ENCODE measurements around the gene CES4A. TPM values are rescaled to one million over a fixed set of nuclear protein-coding genes. Genes with fewer than 3 reads are reported as not detected.
A peak's percentile ranks its signal among the peaks of the same experiment; 100 is the strongest.
"Not testable (repeated sequence)": the region's sequence is repeated elsewhere in the genome, so short reads cannot be mapped to it uniquely, and the experiment has no call there.

The CES4A gene
- total RNA-seq, 1 donor from 2014 or later = 0.11 TPM

DNA sequence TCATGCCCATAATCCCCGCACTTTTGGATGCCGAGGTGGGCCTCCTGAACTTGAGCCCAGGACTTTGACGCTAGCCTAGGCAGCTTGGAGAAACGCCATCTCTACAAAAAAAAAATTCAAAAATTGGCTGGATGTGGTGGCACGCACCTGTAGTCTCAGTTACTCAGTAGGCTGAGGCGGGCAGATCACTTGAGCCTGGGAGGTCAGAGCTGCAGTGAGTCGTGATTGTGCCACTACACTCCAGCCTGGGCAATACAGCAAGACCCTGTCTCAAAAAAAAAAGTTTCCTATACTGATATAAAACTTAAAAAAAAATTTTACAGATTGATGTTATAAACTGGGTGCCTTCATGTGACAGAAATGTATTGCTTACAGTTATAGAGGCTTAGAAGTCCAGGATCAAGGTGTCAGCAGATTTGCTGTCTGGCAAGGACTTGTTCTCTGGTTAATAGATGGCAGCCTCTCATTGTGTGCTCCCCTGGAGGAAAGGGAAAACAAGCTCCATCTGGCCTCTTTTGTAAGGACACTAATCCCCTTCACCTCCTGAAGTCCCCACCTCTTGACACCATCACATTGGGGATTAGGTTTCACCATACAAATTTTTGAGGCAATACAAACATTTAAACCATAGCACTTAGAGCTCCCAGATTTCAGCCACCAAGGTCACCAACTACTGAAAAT is 35.8 kb upstream of the CES4A start:
- DNase-seq (ENCODE audit: low spot score in 2 of 2) = no peak
- Histone ChIP-seq H3K9me3 (no peaks in the 10 kb centered on the region), H3K4me3 (no peak overlapping the region), H3K36me3 (no peaks in the 10 kb centered on the region), H3K4me1 (peaks cover 0 to 10% of the 10 kb centered on the region in 2 donors), H3K27me3 (no peaks in the 10 kb centered on the region), H3K27ac (no peak overlapping the region)
- intact Hi-C loops (cut with DNase I) = no loop called here
- TF ChIP-seq, protein P1, sequence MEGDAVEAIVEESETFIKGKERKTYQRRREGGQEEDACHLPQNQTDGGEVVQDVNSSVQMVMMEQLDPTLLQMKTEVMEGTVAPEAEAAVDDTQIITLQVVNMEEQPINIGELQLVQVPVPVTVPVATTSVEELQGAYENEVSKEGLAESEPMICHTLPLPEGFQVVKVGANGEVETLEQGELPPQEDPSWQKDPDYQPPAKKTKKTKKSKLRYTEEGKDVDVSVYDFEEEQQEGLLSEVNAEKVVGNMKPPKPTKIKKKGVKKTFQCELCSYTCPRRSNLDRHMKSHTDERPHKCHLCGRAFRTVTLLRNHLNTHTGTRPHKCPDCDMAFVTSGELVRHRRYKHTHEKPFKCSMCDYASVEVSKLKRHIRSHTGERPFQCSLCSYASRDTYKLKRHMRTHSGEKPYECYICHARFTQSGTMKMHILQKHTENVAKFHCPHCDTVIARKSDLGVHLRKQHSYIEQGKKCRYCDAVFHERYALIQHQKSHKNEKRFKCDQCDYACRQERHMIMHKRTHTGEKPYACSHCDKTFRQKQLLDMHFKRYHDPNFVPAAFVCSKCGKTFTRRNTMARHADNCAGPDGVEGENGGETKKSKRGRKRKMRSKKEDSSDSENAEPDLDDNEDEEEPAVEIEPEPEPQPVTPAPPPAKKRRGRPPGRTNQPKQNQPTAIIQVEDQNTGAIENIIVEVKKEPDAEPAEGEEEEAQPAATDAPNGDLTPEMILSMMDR (IDR thresholded peaks at IDR 0.05) = no peak

DNA sequence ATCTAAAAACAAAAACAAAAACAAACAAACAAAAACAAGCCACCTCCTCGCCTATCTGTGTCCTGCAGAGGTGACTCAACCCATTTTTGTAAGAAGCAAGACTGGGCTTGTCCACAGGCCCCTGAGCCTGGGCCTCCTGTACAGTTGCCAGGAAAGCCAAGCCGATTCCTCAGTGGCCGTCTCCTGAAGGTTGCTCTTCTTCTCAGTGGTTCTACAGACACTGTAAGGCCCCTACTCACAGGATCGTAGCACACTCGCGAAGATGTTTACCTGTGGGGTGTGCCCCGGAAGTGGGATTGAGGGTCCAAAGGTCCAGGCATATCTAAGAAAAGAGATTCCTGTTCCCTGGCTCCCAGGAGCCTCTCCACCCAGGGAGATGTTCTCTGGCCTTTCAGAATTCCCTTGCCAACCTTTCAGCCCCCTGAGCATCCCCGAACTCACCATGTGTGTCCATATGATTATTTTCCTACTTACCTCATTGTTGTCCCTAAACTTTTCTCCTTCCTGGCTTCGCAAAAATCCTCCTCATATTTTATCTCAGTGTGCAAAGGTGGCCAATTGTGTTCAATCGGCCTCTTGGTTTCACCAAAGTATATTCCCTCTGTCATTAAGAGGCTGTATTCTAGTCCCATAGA is 34.8 kb upstream of the CES4A start:
- H3K27ac ChIP-seq = no peak overlapping the region
- H3K9me3 ChIP-seq = no peaks in the 10 kb centered on the region
- peaks cover 0 to 6% of the 10 kb centered on the region in 2 donors for H3K4me1 ChIP-seq
- H3K27me3 ChIP-seq = no peaks in the 10 kb centered on the region
- intact Hi-C loops (cut with DNase I) = loop anchor here (2.0 kb wide), 1 partner anchor 231 kb away; no protein-coding TSS in a partner anchor
- no peak overlapping the region for H3K4me3 ChIP-seq
- TF ChIP-seq, protein P1 (IDR thresholded peaks at IDR 0.05) = no peak
- DNase-seq (ENCODE audit: low spot score in 2 of 2) = no peak
- no peaks in the 10 kb centered on the region for H3K36me3 ChIP-seq

DNA sequence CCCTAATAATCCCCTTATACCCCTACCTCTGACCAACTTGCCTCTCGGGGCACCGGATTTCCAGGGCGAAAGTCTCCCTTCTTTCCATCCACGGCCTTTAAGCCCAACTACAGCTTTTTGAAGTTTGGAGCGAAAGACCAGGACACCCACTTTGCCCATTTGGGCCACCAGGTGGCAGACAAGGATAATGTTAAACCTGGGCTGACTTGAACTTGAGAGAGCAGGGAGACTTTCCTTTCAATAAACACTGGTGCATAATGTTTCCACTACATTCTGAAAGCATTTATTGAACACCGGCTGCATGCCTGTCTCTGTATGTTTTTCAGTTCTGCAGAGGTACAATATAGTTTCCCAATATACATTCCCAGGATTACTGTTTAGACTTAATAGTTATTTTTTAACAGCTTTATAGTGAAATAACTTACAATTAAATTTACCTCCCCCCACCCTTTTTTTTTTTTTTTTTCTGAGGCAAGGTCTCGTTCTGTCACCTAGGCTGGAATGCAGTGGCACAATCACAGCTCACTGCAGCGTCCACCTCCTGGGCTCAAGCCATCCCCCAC is 34.2 kb upstream of the CES4A start:
- intact Hi-C loops (cut with DNase I) = loop anchor here (2.0 kb wide), 1 partner anchor 231 kb away; no protein-coding TSS in a partner anchor
- no peak overlapping the region for H3K27ac ChIP-seq
- TF ChIP-seq, protein P1 (IDR thresholded peaks at IDR 0.05) = peak; percentile 53 to 80 (median 72)
- H3K27me3 ChIP-seq = no peaks in the 10 kb centered on the region
- no peak overlapping the region for H3K4me3 ChIP-seq
- no peaks in the 10 kb centered on the region for H3K36me3 ChIP-seq
- no peaks in the 10 kb centered on the region for H3K9me3 ChIP-seq
- H3K4me1 ChIP-seq = no peaks in the 10 kb centered on the region
- peak in 1 of 2 donors; percentile 87 for DNase-seq (ENCODE audit: low spot score in 2 of 2)

DNA sequence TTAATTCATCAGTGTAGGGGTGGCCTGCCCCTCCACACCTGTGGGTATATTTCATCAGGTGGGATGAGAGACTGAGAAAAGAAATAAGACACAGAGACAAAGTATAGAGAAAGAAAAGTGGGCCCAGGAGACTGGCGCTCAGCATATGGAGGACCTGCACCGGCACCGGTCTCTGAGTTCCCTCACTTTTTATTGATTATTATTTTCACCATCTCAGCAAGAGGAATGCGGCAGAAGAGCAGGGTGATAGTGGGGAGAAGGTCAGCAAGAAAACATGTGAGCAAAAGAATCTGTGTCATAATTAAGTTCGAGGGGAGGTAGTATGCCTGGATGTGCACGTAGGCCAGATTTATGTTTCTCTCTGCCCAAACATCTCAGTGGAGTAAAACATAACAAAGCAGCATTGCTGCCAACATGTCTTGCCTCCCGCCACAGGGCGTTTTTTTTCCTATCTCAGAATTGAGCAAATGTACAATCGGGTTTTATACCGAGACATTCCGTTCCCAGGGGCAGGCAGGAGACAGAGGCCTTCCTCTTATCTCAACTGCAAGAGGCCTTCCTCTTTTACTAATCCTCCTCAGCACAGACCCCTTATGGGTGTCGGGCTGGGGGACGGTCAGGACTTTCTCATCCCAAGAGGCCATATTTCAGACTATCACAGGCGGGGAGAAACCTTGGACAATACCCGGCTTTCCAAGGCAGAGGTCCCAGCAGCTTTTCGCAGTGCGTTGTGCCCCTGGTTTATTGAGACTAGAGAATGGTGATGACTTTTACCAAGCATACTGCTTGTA is 32.8 kb upstream of the CES4A start:
- not testable (repeated sequence) for DNase-seq (ENCODE audit: low spot score in 2 of 2)
- intact Hi-C loops (cut with DNase I) = loop anchor here (2.0 kb wide), 1 partner anchor 229 kb away; no protein-coding TSS in a partner anchor

DNA sequence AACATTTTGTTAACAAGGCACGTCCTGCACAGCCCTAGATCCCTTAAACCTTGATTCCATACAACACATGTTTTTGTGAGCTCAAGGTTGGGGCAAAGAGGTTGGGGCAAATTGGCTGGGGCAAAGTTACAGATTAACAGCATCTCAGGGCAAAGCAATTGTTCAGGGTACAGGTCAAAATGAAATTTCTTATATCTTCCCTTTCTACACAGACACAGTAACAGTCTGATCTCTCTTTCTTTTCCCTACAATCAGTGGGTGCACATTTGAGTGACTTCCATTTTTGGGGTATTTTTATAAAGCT is 32.3 kb upstream of the CES4A start:
- H3K36me3 ChIP-seq; intact Hi-C loops (cut with DNase I); H3K27me3 ChIP-seq; H3K4me3 ChIP-seq; H3K27ac ChIP-seq; H3K4me1 ChIP-seq; DNase-seq (ENCODE audit: low spot score in 2 of 2); H3K9me3 ChIP-seq: not testable (repeated sequence)

More for the DNA sequence above, 32.8 kb upstream of the CES4A start:
- H3K9me3 ChIP-seq, H3K36me3 ChIP-seq, H3K4me1 ChIP-seq, H3K4me3 ChIP-seq, H3K27me3 ChIP-seq, H3K27ac ChIP-seq: not testable (repeated sequence)

DNA sequence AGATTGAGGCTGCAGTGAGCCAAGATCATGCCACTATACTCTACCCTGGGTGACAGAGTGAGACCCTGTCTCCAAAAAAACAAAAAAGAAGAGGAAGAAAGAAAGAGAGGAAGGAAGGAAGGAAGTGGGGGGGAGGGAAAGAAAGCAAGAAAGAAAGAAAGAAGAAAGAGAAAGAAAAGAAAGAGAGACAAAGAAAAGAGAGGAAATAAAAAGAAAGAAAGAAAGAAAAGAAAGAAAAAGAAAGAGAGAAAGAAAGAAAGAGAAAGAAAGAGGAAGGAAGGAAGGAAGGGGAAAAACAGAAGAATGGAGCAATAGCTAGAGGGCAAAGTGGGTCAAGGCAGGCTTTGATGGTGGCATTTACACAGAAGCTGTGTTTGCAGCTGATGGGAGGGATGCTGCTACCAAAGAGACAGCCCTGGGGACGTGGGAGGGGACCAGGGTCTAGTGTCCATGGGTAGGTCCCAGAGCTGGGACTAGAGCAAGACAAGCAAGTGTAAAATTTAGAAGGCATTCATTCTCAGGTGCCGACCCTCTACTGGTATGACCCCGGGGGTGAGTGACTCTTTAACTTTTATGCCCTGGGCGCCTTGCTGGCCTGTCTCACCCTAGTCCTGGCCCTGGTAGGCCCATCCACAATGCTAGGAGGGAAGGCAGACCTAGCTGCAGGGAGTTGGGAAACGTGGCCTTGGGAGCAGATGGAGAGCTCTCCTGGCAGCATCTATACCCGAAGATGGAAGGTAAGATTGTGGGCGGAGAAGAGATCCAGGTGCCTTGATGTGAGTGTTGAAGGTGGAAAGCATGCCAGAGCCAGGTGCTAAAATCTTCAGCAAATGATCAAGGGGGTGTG is 29.3 kb upstream of the CES4A start:
- Histone ChIP-seq H3K27me3 (no peaks in the 10 kb centered on the region), H3K9me3 (no peaks in the 10 kb centered on the region), H3K27ac (no peak overlapping the region), H3K36me3 (no peaks in the 10 kb centered on the region), H3K4me3 (no peak overlapping the region), H3K4me1 (no peaks in the 10 kb centered on the region)
- TF ChIP-seq, protein P1 (IDR thresholded peaks at IDR 0.05) = no peak
- DNase-seq (ENCODE audit: low spot score in 2 of 2) = no peak
- intact Hi-C loops (cut with DNase I) = no loop called here

Data from ascending aorta (tissue), 2 donors.